Esophagus squamous epithelium (tissue), 4 donors: Measurements from ENCODE around the gene HHIP.

Experiments used
- POLR2A ChIP-seq, 4 donors: fragments of 450-650 bp; IDR thresholded peaks; one replicate each; pipeline ENCODE4 v1.6.1; 2017; ENCODE audit warnings: antibody characterized with exemption in 4 of 4, mild to moderate bottlenecking in 4 of 4, moderate library complexity in 3 of 4
- TF ChIP-seq, protein P1 (sequence below), 6 experiments: fragments of 450-650 bp in 4 of 6; fragments of 200-600 bp in 2 of 6; sonication (generic) in 2 of 6; IDR thresholded peaks; one replicate each; pipeline ENCODE4 v1.5.1; 2016 to 2019; ENCODE audit warnings: antibody characterized with exemption in 6 of 6, mild to moderate bottlenecking in 4 of 6, moderate library complexity in 4 of 6

DNA sequence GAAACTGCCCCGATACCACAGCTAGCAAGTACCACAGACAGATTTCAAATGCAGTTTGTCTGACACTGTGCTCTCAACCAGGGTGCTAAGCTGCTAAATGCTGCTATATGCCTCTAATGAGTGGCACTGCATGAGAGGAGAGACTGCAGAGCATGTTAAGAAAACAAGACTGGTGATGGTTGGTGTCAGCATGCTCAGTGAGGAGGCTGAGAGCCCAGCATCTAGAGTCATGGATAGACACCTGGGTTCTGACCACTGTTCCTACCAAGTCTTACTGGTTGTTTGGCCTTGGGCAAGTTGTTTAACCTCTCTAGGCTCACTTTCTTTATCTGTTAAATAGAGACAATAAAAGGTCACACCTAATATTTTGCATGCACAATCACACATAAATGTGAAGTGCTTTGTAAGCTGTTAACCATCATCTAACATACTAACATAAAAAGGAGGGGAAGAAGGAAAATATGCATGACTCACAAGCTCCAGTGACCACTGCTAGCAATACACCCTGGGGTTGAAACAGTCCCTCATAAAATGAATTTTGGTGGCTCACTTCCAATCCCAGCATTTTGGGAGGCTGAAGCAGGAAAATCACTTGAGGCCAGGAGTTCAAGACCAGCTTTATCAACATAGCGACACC is 20.7 kb downstream of the HHIP start:
- TF ChIP-seq POLR2A (IDR thresholded peaks at IDR 0.05): no peak
- TF ChIP-seq, protein P1, sequence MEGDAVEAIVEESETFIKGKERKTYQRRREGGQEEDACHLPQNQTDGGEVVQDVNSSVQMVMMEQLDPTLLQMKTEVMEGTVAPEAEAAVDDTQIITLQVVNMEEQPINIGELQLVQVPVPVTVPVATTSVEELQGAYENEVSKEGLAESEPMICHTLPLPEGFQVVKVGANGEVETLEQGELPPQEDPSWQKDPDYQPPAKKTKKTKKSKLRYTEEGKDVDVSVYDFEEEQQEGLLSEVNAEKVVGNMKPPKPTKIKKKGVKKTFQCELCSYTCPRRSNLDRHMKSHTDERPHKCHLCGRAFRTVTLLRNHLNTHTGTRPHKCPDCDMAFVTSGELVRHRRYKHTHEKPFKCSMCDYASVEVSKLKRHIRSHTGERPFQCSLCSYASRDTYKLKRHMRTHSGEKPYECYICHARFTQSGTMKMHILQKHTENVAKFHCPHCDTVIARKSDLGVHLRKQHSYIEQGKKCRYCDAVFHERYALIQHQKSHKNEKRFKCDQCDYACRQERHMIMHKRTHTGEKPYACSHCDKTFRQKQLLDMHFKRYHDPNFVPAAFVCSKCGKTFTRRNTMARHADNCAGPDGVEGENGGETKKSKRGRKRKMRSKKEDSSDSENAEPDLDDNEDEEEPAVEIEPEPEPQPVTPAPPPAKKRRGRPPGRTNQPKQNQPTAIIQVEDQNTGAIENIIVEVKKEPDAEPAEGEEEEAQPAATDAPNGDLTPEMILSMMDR (IDR thresholded peaks at IDR 0.05): no peak
